Sciatic nerve (tissue), 2 donors: ENCODE measurements around the gene TIMP3. TPM values are rescaled to one million over a fixed set of nuclear protein-coding genes. Genes with fewer than 3 reads are reported as not detected.

Experiments used
- ATAC-seq: fragments of 200-7000 bp; cut with Tn5 transposase; one replicate; pipeline ENCODE4 v1.9.1; 2020; ENCODE audit warnings: mild to moderate bottlenecking, moderate library complexity
- DNase-seq: peaks from one replicate; pipeline ENCODE4 v3.0.0-alpha.2; 2020; ENCODE audit warnings: low spot score
- intact Hi-C: fragments of 100-400 bp; cut with DNase I; formaldehyde crosslinking; loops from one replicate; pipeline ENCODE4 v1.14.2; 2022
- total RNA-seq: library from RNA; stranded (reverse); fragmentation: NEBNext Ultra II Directional; extraction: Animal tissue kit (Norgen Biotek cat#: 25700); gene quantifications from one replicate; pipeline ENCODE4 v1.2.1, GENCODE V29; 2021
- donor health status: DM: no; HTN: no; CAD: no.
- donor health status: DM: no; HTN: no; CAD: no.

TIMP3 gene
- total RNA-seq, 1 donor from 2014 or later, result 560 TPM

- intact Hi-C loops, result no loop called here
- ATAC-seq (no peak), DNase-seq (no peak)
Measured at GRCh38 chr22:32780726-32781310, 20.7 kb upstream of the TIMP3 start.

GRCh38 chr22:32781695-32782094 lies 19.8 kb upstream of the TIMP3 start:
- DNase-seq, result no peak
- peak; percentile 67 for ATAC-seq

GRCh38 chr22:32785321-32786026 lies 16.0 kb upstream of the TIMP3 start:
- DNase-seq, result no peak
- intact Hi-C loops, result no loop called here
- ATAC-seq, result no peak

More at GRCh38 chr22:32781695-32782094, 19.8 kb upstream of the TIMP3 start:
- intact Hi-C loops, result no loop called here

- ATAC-seq, result no peak
- intact Hi-C loops, result no loop called here
- no peak for DNase-seq
Measured at GRCh38 chr22:32786027-32786418, 15.5 kb upstream of the TIMP3 start.

- ATAC-seq, result peak; percentile 77
- intact Hi-C loops, result no loop called here
Measured at GRCh38 chr22:32788904-32789624, 12.4 kb upstream of the TIMP3 start.

GRCh38 chr22:32789797-32790620 lies 11.5 kb upstream of the TIMP3 start:
- intact Hi-C loops, result loop anchor here (10.0 kb wide), 2 partner anchors 135 to 255 kb away; no protein-coding TSS in a partner anchor
- ATAC-seq, result no peak
- DNase-seq, result no peak

More at GRCh38 chr22:32788904-32789624, 12.4 kb upstream of the TIMP3 start:
- no peak for DNase-seq

- ATAC-seq (no peak), DNase-seq (no peak)
- intact Hi-C loops, result loop anchor here (10.0 kb wide), 2 partner anchors 136 to 256 kb away; no protein-coding TSS in a partner anchor
Measured at GRCh38 chr22:32791056-32791455, 10.4 kb upstream of the TIMP3 start.

- intact Hi-C loops, result loop anchor here (10.0 kb wide), 2 partner anchors 137 to 257 kb away; no protein-coding TSS in a partner anchor
- ATAC-seq (no peak), DNase-seq (no peak)
Measured at GRCh38 chr22:32791485-32791884, 10.0 kb upstream of the TIMP3 start.

GRCh38 chr22:32793589-32793988 lies 7.9 kb upstream of the TIMP3 start:
- ATAC-seq (no peak), DNase-seq (no peak)
- intact Hi-C loops, result loop anchor here (10.0 kb wide), 2 partner anchors 139 to 259 kb away; no protein-coding TSS in a partner anchor

GRCh38 chr22:32794449-32795213 lies 6.9 kb upstream of the TIMP3 start:
- DNase-seq (no peak), ATAC-seq (peak; percentile 39)
- intact Hi-C loops, result loop anchor here (10.0 kb wide), 2 partner anchors 140 to 260 kb away; no protein-coding TSS in a partner anchor

- no peak for DNase-seq
- no peak for ATAC-seq
- intact Hi-C loops, result loop anchor here (10.0 kb wide), 2 partner anchors 140 to 260 kb away; no protein-coding TSS in a partner anchor
Measured at GRCh38 chr22:32795214-32795596, 6.3 kb upstream of the TIMP3 start.

- DNase-seq (peak; percentile 90), ATAC-seq (peak; percentile 75)
- intact Hi-C loops, result loop anchor here (10.0 kb wide), 2 partner anchors 142 to 262 kb away; no protein-coding TSS in a partner anchor
Measured at GRCh38 chr22:32796865-32797573, 4.5 kb upstream of the TIMP3 start.

- no peak for ATAC-seq
- intact Hi-C loops, result loop anchor here (10.0 kb wide), 2 partner anchors 145 to 265 kb away; no protein-coding TSS in a partner anchor
Measured at GRCh38 chr22:32799496-32799895, 2.0 kb upstream of the TIMP3 start.

GRCh38 chr22:32800158-32800882 lies 1.2 kb upstream of the TIMP3 start:
- no peak for ATAC-seq
- intact Hi-C loops, result loop anchor here (5.0 kb wide), 1 partner anchor 187 kb away; no protein-coding TSS in a partner anchor
- no peak for DNase-seq

More at GRCh38 chr22:32799496-32799895, 2.0 kb upstream of the TIMP3 start:
- no peak for DNase-seq

GRCh38 chr22:32800994-32801536 lies 440 bp upstream of the TIMP3 start:
- ATAC-seq (peak; percentile 6), DNase-seq (no peak)
- intact Hi-C loops, result loop anchor here (5.0 kb wide), 1 partner anchor 186 kb away; no protein-coding TSS in a partner anchor

- intact Hi-C loops, result loop anchor here (5.0 kb wide), 1 partner anchor 185 kb away; no protein-coding TSS in a partner anchor
- ATAC-seq (no peak), DNase-seq (no peak)
Measured at GRCh38 chr22:32802237-32802765, 796 bp downstream of the TIMP3 start.
